ENCODE measurements around the gene DOK5. TPM values are rescaled to one million over a fixed set of nuclear protein-coding genes. Genes with fewer than 3 reads are reported as not detected.
"Not testable (repeated sequence)": the region's sequence is repeated elsewhere in the genome, so short reads cannot be mapped to it uniquely, and the experiment has no call there.

DOK5 gene
- polyA plus RNA-seq (2012; ENCODE audit: missing spikeins): not detected

DNA sequence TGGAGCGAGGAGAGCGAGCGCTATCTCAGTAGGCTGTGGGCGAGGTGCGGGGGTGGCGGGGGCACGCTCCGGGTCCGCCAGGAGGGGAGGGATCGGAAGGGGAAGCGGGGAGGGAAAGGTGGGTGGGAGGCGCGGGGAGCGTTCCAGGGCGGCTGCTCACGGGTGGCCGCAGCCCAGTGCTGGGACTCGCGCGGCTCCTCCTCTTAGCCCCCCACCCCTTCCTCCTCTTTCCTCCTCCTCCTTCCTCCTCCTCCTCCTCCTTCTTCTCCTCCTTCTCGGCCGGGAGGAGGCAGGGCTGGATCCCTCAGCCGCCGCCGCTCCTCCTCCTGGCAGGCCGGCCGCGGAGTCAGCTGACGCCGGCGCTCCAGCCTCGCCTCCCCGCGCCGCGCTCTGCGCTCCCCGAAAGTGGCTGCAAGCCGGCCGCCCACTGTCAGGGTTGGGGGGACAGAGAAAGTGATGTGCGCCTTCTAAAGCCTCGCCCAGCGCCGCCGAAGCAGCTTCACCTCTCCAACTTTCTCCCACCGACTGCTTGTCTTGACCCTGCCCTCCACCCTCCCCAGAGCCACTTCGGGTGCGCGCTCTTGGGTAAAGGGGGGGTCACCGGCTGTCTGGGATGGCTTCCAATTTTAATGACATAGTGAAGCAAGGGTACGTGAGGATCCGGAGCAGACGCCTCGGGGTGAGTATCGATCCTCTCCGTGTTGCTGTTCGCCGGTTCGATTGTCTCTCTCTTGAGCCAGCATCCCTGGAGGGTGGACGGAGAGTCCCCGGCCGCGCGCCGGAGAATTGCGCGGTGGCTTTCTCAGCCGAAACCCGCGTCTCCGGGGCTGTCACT lies at the start of gene DOK5:
DOK5 (plus strand) TSS at position 260 of the 835 bp plus-strand sequence; CDS start at position 614, 354 bp downstream.
- TF ChIP-seq TAF1 (IDR thresholded peaks at IDR 0.05; ENCODE audit: borderline replicate concordance, low read depth, low read length) (no peak), POLR2AphosphoS5 (IDR thresholded peaks at IDR 0.05; ENCODE audit: low read depth, low read length) (no peak), POLR2A (IDR thresholded peaks at IDR 0.05; ENCODE audit: low read depth, low read length) (no peak)
- no peak for FAIRE-seq
- no peak for DNase-seq (ENCODE audit: insufficient read length)

DNA sequence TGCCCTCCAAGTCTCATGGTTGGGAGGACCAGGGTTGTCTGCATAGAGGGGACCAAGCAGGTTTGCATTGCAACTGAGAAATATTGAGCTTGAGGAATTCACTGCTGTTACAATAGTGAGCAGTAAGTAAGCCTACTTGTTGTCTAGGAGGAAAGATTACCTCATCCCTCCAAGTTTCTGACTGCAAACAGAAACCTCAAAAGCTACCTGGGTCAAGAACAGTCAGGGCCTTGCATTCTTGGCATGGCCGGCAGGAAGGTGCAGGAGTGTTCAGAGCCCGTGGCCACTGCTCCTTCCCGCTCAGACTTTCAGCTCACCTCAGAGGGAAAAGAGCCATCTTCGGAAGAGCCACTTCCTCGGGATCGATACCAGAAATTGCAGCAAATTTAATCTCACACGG lies 46.0 kb upstream of the DOK5 start:
- TF ChIP-seq POLR2AphosphoS5 (IDR thresholded peaks at IDR 0.05; ENCODE audit: low read depth, low read length) (no peak), TAF1 (IDR thresholded peaks at IDR 0.05; ENCODE audit: borderline replicate concordance, low read depth, low read length) (no peak), POLR2A (IDR thresholded peaks at IDR 0.05; ENCODE audit: low read depth, low read length) (no peak)
- DNase-seq (ENCODE audit: insufficient read length): no peak
- FAIRE-seq: no peak

DNA sequence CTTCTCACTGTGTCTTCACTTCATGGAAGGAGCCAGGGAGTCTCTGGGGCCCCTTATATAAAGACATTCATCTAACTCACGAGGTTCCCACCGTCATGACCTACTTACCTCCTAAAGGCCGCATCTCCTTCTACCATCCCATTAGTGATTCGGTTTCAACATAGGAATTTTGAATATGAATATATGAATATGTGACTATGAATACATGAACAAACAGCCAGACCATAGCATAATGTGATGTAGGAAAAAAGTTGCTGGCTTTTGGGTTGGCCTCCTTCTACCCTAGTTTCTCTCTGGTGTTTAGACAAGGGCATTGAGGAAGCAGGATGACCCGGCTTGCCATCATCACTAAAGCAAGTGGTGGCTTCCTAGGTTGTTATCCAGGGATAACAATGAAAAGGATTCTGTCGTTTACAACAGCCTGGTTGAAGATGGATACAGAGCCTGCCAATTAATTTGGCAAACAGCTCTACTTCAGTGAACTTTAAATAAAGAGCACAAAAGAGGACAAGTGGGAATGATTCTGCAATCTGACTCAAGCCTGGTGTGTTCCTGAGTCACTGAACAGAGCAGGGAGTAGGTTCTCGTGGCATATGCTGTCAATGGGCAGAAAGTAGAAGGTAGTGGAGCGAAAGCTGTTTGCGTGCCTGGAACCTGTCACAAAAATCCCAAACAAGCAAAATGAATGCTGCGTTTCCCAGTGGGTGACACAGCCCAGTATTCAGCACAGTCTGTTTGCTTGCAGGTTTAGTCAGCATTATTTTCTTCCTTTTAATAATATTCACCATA lies 44.0 kb upstream of the DOK5 start:
- TF ChIP-seq TAF1 (IDR thresholded peaks at IDR 0.05; ENCODE audit: borderline replicate concordance, low read depth, low read length) (no peak), POLR2A (IDR thresholded peaks at IDR 0.05; ENCODE audit: low read depth, low read length) (no peak), POLR2AphosphoS5 (IDR thresholded peaks at IDR 0.05; ENCODE audit: low read depth, low read length) (no peak)
- DNase-seq (ENCODE audit: insufficient read length): no peak
- no peak for FAIRE-seq

DNA sequence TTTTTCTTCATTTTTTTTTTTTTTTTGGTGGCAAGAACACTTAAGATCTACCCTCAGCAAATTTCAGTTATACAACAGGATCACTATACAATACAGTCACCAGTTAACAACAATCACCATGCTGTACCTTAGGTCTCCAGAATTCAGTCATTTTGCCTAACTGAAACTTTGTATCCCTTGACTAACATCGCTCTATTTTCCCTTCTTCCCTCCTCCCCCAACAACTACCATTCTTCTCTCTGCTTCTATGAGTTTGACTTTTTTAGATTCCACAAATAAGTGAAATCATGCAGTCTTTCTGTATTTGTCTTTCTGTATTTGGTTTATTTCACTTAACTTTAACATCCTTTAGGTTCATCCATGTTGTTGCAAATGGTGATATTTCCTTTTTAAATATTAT lies 42.4 kb upstream of the DOK5 start:
- FAIRE-seq (no peak), DNase-seq (ENCODE audit: insufficient read length) (no peak)
- TF ChIP-seq POLR2AphosphoS5 (IDR thresholded peaks at IDR 0.05; ENCODE audit: low read depth, low read length): no peak
- no peak for TF ChIP-seq POLR2A (IDR thresholded peaks at IDR 0.05; ENCODE audit: low read depth, low read length)
- TF ChIP-seq TAF1 (IDR thresholded peaks at IDR 0.05; ENCODE audit: borderline replicate concordance, low read depth, low read length): no peak

DNA sequence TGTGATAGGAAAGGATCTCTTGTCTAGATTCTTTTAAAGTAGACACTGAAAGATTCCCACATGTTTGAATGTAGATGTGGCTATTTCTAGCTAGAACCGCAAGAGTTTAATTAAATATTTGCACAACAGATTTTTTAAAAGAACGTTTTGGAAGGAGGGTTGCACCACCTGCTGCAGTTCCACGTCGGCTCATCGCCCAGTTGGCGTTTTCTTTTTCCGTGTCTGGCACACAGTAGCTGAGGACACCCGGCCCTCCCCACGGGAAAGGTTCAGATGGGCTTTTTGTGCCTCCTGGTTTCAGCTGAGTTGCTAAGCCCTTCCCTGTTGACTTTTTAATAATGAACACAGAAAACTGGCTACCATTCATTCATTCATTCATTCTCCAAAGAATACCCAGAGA lies 41.8 kb upstream of the DOK5 start:
- no peak for DNase-seq (ENCODE audit: insufficient read length)
- FAIRE-seq: no peak
- no peak for TF ChIP-seq TAF1 (IDR thresholded peaks at IDR 0.05; ENCODE audit: borderline replicate concordance, low read depth, low read length)
- TF ChIP-seq POLR2A (IDR thresholded peaks at IDR 0.05; ENCODE audit: low read depth, low read length): no peak
- no peak for TF ChIP-seq POLR2AphosphoS5 (IDR thresholded peaks at IDR 0.05; ENCODE audit: low read depth, low read length)

DNA sequence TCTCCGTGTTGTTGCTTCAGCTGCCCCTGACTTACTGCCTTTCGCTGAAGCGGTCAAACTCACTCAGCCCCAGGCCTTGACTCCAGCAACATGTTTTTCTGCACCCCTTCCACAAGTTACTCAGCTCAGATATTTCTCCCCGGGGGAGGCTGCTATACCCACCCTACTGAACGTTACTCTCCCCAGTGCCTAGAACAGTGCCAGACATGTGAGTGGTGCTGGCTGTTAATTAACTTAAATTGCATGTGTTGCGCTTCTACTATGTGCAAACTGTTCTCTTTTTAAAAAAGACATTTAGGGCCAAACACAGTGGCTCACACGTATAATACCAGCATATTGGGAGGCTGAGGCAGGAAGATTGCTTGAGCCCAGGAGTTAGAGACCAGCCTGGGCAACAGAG lies 41.2 kb upstream of the DOK5 start:
- DNase-seq (ENCODE audit: insufficient read length) (no peak), FAIRE-seq (no peak)
- TF ChIP-seq POLR2A (IDR thresholded peaks at IDR 0.05; ENCODE audit: low read depth, low read length) (no peak), POLR2AphosphoS5 (IDR thresholded peaks at IDR 0.05; ENCODE audit: low read depth, low read length) (no peak), TAF1 (IDR thresholded peaks at IDR 0.05; ENCODE audit: borderline replicate concordance, low read depth, low read length) (no peak)

DNA sequence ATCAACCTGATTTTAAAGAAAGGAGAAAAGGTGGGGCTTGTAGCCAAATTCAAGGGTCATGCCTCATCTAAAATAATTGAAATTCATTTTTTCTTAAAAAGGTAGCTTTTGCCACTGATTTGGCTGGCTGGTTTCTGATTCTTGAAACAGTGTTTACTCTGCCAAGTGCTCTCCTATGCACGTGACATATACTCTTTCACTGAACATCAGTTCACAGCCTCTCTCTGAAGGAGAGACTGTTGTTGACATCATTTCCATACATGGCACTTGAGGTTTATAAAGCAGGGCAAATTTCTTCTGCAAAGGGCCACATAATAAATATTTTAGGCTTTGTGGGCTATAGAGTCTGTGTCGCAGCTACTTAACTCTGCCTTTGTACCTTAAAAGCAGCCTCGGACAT lies 40.4 kb upstream of the DOK5 start:
- FAIRE-seq: no peak
- no peak for TF ChIP-seq TAF1 (IDR thresholded peaks at IDR 0.05; ENCODE audit: borderline replicate concordance, low read depth, low read length)
- TF ChIP-seq POLR2A (IDR thresholded peaks at IDR 0.05; ENCODE audit: low read depth, low read length): no peak
- TF ChIP-seq POLR2AphosphoS5 (IDR thresholded peaks at IDR 0.05; ENCODE audit: low read depth, low read length): no peak

DNA sequence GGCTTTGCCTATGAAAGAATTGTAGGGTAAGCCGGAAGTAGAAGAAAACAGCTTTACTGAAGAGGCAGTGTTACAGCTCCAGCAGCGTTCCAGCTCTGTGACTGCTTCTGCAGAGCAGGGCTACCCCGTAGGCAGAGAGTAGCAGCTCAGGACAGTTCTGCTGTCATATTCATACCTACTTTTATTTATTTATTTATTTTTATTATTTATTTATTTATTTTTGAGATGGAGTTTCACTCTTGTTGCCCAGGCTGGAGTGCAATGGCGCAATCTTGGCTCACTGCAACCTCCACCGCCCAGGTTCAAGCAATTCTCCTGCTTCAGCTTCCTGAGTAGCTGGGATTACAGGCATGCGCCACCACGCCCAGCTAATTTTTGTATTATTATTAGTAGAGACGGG lies 39.0 kb upstream of the DOK5 start:
- FAIRE-seq; DNase-seq (ENCODE audit: insufficient read length): not testable (repeated sequence)

More for the DNA sequence above, 40.4 kb upstream of the DOK5 start:
- DNase-seq (ENCODE audit: insufficient read length): no peak

DNA sequence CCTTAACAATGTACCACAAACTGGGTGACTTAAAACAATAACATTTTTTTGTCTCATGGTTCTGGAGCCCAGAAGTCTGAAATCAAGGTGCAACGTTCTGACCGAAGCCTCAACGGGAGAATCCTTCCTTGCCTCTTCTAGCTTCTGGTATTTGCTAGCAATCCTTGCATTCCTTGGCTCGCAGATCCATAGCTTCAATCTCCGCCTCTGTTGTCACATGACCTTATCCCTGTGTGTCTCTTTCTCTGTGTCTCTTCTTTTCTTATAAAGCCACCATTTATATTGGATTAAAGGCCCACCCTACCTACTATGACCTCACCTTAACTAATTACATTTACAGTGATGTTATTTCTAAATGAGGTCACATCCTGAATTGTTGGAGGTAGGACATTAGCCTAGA lies 37.2 kb upstream of the DOK5 start:
- no peak for DNase-seq (ENCODE audit: insufficient read length)
- TF ChIP-seq POLR2A (IDR thresholded peaks at IDR 0.05; ENCODE audit: low read depth, low read length) (no peak), TAF1 (IDR thresholded peaks at IDR 0.05; ENCODE audit: borderline replicate concordance, low read depth, low read length) (no peak), POLR2AphosphoS5 (IDR thresholded peaks at IDR 0.05; ENCODE audit: low read depth, low read length) (no peak)
- no peak for FAIRE-seq

DNA sequence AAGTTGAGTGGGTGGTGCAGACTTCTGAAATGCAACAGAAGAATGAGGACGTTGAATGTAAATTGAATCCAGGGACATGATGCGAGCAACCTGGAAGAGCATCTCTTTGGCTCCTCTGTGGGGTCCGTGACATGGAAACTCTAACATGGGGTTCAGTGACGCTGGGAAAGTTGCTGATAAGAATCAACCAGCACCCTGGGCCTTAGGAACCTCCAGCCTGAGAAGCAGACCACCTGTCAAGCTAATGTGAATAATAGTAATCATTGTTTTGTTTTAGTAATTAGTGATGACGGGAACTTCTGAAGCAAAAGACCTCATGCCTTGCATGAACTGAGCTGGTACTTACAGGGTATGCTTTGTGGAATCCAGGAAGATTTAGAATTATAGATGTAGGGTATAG lies 25.2 kb upstream of the DOK5 start:
- TF ChIP-seq POLR2AphosphoS5 (IDR thresholded peaks at IDR 0.05; ENCODE audit: low read depth, low read length): no peak
- no peak for TF ChIP-seq POLR2A (IDR thresholded peaks at IDR 0.05; ENCODE audit: low read depth, low read length)
- FAIRE-seq (no peak), DNase-seq (ENCODE audit: insufficient read length) (no peak)

DNA sequence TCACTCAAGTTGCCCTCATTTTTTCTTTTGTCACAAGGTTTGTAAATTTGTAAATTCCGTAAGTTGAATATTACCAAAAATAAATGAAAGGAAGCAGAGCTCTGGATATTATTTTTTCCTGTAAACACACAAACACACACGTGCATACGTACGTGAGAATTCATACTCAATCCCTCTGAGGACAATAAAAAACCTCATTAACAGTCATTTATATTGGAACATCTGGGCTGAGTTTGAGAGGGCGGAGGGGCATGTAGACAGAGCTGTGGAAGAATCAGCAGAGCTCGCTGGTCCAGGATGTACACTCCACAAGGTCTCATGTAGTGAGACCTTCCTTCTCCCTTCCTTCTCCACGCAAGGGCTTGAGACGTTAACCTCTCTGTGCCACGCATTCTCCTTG lies 24.2 kb upstream of the DOK5 start:
- DNase-seq (ENCODE audit: insufficient read length): no peak
- TF ChIP-seq POLR2A (IDR thresholded peaks at IDR 0.05; ENCODE audit: low read depth, low read length): no peak
- FAIRE-seq: no peak

DNA sequence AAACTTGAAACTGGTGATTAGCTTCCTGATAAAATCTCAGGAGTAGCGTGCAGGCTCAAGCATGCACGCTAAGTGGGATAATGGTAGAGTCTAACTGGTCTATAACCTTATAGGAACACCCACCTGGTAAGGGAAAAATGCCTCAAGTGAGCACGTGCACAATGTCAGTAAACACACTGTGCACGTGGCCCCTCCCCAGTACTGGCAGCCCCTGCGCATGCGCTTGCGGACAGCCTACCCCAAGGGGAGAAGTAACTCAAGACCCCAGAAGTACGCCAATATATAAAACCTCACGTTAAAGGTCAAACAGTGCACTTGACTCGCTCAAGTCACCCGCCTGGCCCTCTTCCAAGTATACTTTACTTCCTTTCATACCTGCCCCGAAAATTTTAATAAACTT lies 23.1 kb upstream of the DOK5 start:
- TF ChIP-seq TAF1 (IDR thresholded peaks at IDR 0.05; ENCODE audit: borderline replicate concordance, low read depth, low read length) (no peak), POLR2AphosphoS5 (IDR thresholded peaks at IDR 0.05; ENCODE audit: low read depth, low read length) (no peak), POLR2A (IDR thresholded peaks at IDR 0.05; ENCODE audit: low read depth, low read length) (no peak)
- DNase-seq (ENCODE audit: insufficient read length) (no peak), FAIRE-seq (no peak)

Data from GM12892 (cell line).